HepG2 (cell line): ENCODE data around the gene SLC39A3. TPM values are rescaled to one million over a fixed set of nuclear protein-coding genes. Genes with fewer than 3 reads are reported as not detected.

Experiments
- ARID2 ChIP-seq: sonication (generic); formaldehyde crosslinking; IDR thresholded peaks from 2 replicates; pipeline ENCODE4 v1.8.1; 2022; ENCODE audit warnings: mild to moderate bottlenecking, missing genetic modification reagents, borderline replicate concordance
- ASH2L ChIP-seq: fragments of 300-600, 200-600 bp; sonication (generic); IDR thresholded peaks from 2 replicates; pipeline ENCODE4 v1.7.0; 2017; ENCODE audit warnings: low read depth, mild to moderate bottlenecking, moderate library complexity, mixed read lengths, low read length; ENCODE audit not compliant: insufficient read length
- BATF2 ChIP-seq: sonication (generic); formaldehyde crosslinking; IDR thresholded peaks from 2 replicates; pipeline ENCODE4 v1.8.0; 2022; ENCODE audit warnings: mild to moderate bottlenecking, missing genetic modification reagents, moderate library complexity
- GFI1 ChIP-seq: sonication (generic); formaldehyde crosslinking; IDR thresholded peaks from 2 replicates; pipeline ENCODE4 v1.5.0; 2020; ENCODE audit warnings: missing genetic modification reagents, mild to moderate bottlenecking, borderline replicate concordance
- HNRNPL ChIP-seq: fragments of 200-400 bp; formaldehyde crosslinking; IDR thresholded peaks from 2 replicates; pipeline ENCODE4 v1.6.1; 2017; ENCODE audit warnings: mild to moderate bottlenecking, low read depth, low read length
- HOXA7 ChIP-seq: sonication (generic); formaldehyde crosslinking; IDR thresholded peaks from 2 replicates; pipeline ENCODE4 v1.8.1; 2022; ENCODE audit warnings: mild to moderate bottlenecking, missing genetic modification reagents, moderate library complexity
- MAFF ChIP-seq: IDR thresholded peaks from 2 replicates; pipeline ENCODE4 v1.6.1; 2011; ENCODE audit warnings: low read depth, low read length, improper control_type of control experiment
- MATR3 ChIP-seq: sonication (generic); formaldehyde crosslinking; IDR thresholded peaks from 2 replicates; pipeline ENCODE4 v1.4.0; 2020; ENCODE audit warnings: missing genetic modification reagents
- MYNN ChIP-seq: sonication (generic); formaldehyde crosslinking; IDR thresholded peaks from 2 replicates; pipeline ENCODE4 v1.4.0; 2020; ENCODE audit warnings: mild to moderate bottlenecking, low read depth, missing genetic modification reagents
- NR3C1 ChIP-seq: sonication (generic); formaldehyde crosslinking; IDR thresholded peaks from 2 replicates; pipeline ENCODE4 v1.4.0; 2020; ENCODE audit warnings: missing genetic modification reagents
- POLR2A ChIP-seq, 2 experiments: IDR thresholded peaks; 2 replicates each; pipeline ENCODE4 v1.6.1; 2011; ENCODE audit warnings: low read depth in 2 of 2, low read length in 2 of 2, mild to moderate bottlenecking in 1 of 2, moderate library complexity in 1 of 2; ENCODE audit not compliant: insufficient read depth in 1 of 2
- SSRP1 ChIP-seq: IDR thresholded peaks from 2 replicates; pipeline ENCODE4 v1.6.1; 2016; ENCODE audit warnings: control low read depth
- TBP ChIP-seq: sonication (generic); formaldehyde crosslinking; IDR thresholded peaks from 2 replicates; pipeline ENCODE4 v1.5.0; 2020; ENCODE audit warnings: missing genetic modification reagents
- TMF1 ChIP-seq: sonication (generic); formaldehyde crosslinking; IDR thresholded peaks from 2 replicates; pipeline ENCODE4 v1.8.1; 2022; ENCODE audit warnings: low read depth, missing genetic modification reagents
- ZFP36 ChIP-seq: fragments of 150-350 bp; IDR thresholded peaks from 2 replicates; pipeline ENCODE4 v1.6.1; 2018; ENCODE audit warnings: borderline replicate concordance, low read length, low read depth; ENCODE audit not compliant: partially characterized antibody
- ZNF367 ChIP-seq: sonication (generic); formaldehyde crosslinking; IDR thresholded peaks from 2 replicates; pipeline ENCODE4 v1.4.0; 2020; ENCODE audit warnings: missing genetic modification reagents, borderline replicate concordance
- ZNF570 ChIP-seq: sonication (generic); formaldehyde crosslinking; IDR thresholded peaks from 2 replicates; pipeline ENCODE4 v1.4.0; 2020; ENCODE audit warnings: mild to moderate bottlenecking, missing genetic modification reagents, borderline replicate concordance
- ZNF691 ChIP-seq: sonication (generic); formaldehyde crosslinking; IDR thresholded peaks from 2 replicates; pipeline ENCODE4 v1.4.0; 2020; ENCODE audit warnings: missing genetic modification reagents, low read depth, mild to moderate bottlenecking, borderline replicate concordance
- ZNF776 ChIP-seq: sonication (generic); formaldehyde crosslinking; IDR thresholded peaks from 2 replicates; pipeline ENCODE4 v1.4.0; 2020; ENCODE audit warnings: mild to moderate bottlenecking, missing genetic modification reagents
- polyA plus RNA-seq, 8 experiments: library from polyadenylated mRNA; depleted of rRNA in 3 of 8; stranded (reverse) in 7 of 8; unstranded in 1 of 8; fragments of >200 nt; fragmentation: Illumina TruSeq in 4 of 8; extraction: Trizol in 4 of 8; gene quantifications; 2 replicates each; pipeline versions ENCODE4 v1.2.1 to v1.2.3, GENCODE V29; 2011 to 2016; ENCODE audit warnings: low read depth in 4 of 8, missing spikeins in 1 of 8, mixed read lengths in 1 of 8; ENCODE audit not compliant: insufficient read depth in 1 of 8
- total RNA-seq, 5 experiments: library from RNA; depleted of rRNA; stranded (reverse); fragments of >200 nt; fragmentation: Illumina TruSeq; extraction: Trizol; gene quantifications; 2 replicates each; pipeline ENCODE4 v1.2.3, GENCODE V29; 2016; ENCODE audit warnings: low read depth in 1 of 5
- TF ChIP-seq, protein P1 (sequence below): sonication (generic); formaldehyde crosslinking; IDR thresholded peaks from 2 replicates; pipeline ENCODE4 v1.4.0; 2020; ENCODE audit warnings: mild to moderate bottlenecking, missing genetic modification reagents

SLC39A3 gene
- total and polyA plus RNA-seq, 2 of the 13 experiments (the other 11 are each of a cell fraction or from before 2014, with no cell fraction given): 33.6 to 41.6 TPM

GRCh38 chr19:2782936-2783780, 43.3 kb upstream of the SLC39A3 start, which contains the start of gene SGTA (continued):
- TF ChIP-seq BATF2 (CRISPR knock-in tag) (peak; percentile 98), GFI1 (CRISPR knock-in tag) (peak; percentile 78; the same call in 1 of the 2 replicates), ZNF367 (CRISPR knock-in tag) (peak; percentile 96), ARID2 (CRISPR knock-in tag) (peak; percentile 83; the same call in 1 of the 2 replicates), POLR2A (IDR thresholded peaks at IDR 0.05; ENCODE audit: insufficient read depth in 1 of 2, low read depth in 2 of 2, low read length in 2 of 2) (peak; percentile 48 to 78; a peak in 3 of 4 replicates), ZNF776 (CRISPR knock-in tag) (peak; percentile 15; the same call in 1 of the 2 replicates), MAFF (no peak), MATR3 (CRISPR knock-in tag) (no peak), SSRP1 (CRISPR knock-in tag) (no peak), MYNN (CRISPR knock-in tag) (no peak), ZFP36 (no peak), HNRNPL (no peak), TBP (CRISPR knock-in tag) (no peak), ZNF570 (CRISPR knock-in tag) (peak; percentile 73; the same call in 1 of the 2 replicates), TMF1 (CRISPR knock-in tag) (peak; percentile 97), ASH2L (peak; percentile 75), ZNF691 (no peak), HOXA7 (no peak), NR3C1 (no peak)
- TF ChIP-seq, protein P1, sequence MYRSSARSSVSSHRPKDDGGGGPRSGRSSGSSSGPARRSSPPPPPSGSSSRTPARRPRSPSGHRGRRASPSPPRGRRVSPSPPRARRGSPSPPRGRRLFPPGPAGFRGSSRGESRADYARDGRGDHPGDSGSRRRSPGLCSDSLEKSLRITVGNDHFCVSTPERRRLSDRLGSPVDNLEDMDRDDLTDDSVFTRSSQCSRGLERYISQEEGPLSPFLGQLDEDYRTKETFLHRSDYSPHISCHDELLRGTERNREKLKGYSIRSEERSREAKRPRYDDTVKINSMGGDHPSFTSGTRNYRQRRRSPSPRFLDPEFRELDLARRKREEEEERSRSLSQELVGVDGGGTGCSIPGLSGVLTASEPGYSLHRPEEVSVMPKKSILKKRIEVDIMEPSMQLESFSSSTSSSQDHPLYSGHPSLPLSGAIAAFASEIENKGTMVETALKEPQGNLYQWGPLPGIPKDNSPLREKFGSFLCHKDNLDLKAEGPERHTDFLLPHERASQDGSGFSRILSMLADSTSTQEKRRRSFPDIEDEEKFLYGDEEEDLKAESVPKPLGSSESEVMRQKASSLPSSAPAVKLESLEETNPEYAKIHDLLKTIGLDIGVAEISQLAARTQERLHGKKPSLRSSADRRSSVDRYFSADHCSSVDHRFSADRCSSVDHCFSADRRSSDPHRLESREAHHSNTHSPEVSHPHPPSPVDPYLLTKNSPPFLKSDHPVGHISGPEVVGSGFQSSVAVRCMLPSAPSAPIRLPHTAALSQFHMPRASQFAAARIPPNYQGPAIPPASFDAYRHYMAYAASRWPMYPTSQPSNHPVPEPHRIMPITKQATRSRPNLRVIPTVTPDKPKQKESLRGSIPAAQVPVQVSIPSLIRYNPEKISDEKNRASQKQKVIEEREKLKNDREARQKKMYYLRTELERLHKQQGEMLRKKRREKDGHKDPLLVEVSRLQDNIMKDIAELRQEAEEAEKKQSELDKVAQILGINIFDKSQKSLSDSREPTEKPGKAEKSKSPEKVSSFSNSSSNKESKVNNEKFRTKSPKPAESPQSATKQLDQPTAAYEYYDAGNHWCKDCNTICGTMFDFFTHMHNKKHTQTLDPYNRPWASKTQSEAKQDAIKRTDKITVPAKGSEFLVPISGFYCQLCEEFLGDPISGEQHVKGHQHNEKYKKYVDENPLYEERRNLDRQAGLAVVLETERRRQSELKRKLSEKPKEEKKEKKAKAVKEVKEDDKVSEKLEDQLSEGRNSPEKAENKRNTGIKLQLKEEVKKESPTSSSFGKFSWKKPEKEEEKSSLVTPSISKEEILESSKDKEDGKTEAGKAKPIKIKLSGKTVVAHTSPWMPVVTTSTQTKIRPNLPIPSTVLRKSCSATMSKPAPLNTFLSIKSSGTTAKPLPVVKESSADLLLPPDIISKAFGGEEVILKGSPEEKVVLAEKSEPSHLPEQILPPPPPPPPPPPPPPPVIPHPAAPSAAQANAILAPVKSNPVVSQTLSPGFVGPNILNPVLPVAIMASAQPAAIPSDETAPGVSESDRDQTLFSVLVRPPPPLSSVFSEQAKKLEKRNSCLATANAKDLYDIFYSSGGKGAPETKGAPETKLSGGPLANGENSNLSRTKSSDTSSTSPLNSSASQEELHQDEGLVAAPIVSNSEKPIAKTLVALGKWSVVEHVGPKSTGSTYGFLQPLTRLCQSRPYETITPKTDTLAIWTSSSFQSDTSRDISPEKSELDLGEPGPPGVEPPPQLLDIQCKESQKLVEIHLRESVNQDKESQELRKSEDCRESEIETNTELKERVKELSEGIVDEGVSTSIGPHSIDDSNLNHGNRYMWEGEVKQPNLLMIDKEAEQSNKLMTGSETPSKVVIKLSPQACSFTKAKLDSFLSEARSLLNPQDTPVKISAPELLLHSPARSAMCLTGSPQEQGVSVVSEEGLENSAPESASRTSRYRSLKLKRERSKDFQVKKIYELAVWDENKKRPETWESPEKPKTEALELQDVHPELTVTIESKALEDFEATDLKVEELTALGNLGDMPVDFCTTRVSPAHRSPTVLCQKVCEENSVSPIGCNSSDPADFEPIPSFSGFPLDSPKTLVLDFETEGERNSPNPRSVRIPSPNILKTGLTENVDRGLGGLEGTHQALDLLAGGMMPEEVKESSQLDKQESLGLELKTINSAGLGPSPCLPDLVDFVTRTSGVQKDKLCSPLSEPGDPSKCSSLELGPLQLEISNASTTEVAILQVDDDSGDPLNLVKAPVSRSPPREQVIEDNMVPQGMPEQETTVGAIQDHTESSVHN (CRISPR knock-in tag): no peak; the same call in 1 of the 2 replicates
